Right renal cortex interstitium (tissue), 3 donors: Measurements from ENCODE around the gene ACACA. TPM values are rescaled to one million over a fixed set of nuclear protein-coding genes. Genes with fewer than 3 reads are reported as not detected.

Experiments
- DNase-seq, 3 donors: peaks; one replicate each; pipeline ENCODE4 v3.0.0-alpha.2; 2013; ENCODE audit warnings: low read depth in 3 of 3, low spot score in 2 of 3
- polyA plus RNA-seq, 3 donors: library from polyadenylated mRNA; unstranded; fragments of 120-200 nt; gene quantifications; one replicate each; pipeline ENCODE4 v1.2.1, GENCODE V29; 2013; ENCODE audit not compliant: insufficient read length in 3 of 3

ACACA gene
- polyA plus RNA-seq, 3 donors = 45.0 to 54.6 (median 48.7) TPM

- DNase-seq = no peak
These were observed 296.6 kb downstream of the ACACA start for GRCh38 chr17:37109731-37110710.

DNA sequence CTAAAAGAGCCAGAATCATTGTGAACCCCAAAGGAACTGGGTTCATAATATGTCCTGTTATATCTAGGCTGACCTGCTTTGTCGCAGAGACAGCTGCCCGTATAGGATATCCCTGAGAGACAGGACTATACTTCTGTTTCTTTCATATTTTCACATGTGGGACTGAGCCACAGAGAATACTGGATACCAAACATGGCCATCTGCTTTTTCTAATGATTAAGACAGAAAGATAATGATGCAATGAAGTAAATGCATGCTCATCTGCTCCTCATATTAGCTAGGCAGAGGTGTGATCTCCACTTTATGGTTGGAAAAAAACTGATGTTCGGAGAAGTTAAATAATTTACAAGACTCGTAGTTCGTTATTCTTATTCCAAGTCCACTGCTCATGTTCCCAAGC, 297.5 kb downstream of the ACACA start:
- no peak for DNase-seq

GRCh38 chr17:37107406-37108083, 299.1 kb downstream of the ACACA start:
- no peak for DNase-seq

GRCh38 chr17:37106049-37106448, 300.6 kb downstream of the ACACA start:
- no peak for DNase-seq

DNA sequence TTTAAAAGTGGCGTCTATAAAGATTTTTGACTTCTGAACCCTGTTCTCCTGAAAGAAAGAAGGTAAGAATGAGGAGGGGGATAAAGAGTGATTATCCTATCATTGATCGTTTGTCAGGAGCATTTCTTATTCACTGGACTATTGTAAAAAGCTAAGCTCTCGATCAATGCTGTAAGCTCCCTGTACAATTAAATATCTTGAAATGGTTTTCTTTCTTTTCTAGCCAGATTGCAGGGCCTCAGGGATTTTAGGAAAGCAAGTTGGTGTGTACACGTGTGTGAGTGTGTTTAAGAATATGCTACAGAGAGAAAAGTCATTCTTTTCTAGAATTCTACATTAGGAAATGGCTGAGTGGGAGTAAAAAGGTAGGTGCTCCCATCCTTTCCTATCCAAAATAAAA, 303.4 kb downstream of the ACACA start:
- DNase-seq = no peak

GRCh38 chr17:37101306-37101705, 305.3 kb downstream of the ACACA start:
- DNase-seq = no peak

DNA sequence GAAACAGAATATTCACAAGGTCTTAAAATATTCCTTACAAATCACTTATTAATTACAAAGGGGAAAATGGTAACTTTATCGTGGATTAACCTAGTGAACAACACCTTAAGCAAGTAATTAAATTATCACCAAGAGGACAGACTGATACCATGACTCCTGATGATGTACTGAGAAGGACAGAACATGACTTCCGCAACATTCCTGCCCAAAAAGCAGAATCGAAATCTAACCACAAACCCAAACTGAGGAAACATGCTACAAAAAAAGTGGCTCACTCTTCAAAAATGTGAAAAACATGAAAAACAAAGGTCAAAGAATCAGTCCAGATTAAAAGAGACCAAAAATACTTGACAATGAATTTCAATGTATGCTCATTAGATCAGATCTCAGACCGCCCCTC, 306.4 kb downstream of the ACACA start:
- DNase-seq = no peak

GRCh38 chr17:37098910-37099664, 307.5 kb downstream of the ACACA start:
- DNase-seq = no peak

DNA sequence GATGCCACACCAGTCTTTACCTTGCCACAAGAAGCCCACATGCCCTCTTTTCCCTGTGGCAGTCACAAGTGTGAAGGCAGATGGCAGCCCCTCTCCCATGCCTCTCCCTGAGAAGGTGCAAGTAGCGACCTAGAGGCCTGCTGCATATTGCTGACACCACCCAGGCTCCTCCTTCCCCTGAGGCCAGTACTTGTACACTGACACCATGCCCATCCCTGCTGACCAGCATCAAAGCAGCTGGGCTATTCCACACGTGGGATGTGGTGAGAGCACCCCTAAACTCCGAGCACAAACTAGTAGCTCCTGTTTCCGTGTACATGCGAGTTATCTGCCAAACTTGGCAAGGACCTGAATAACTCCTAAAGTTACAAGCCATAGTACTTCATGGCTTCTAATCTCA, 308.5 kb downstream of the ACACA start:
- DNase-seq = no peak

DNA sequence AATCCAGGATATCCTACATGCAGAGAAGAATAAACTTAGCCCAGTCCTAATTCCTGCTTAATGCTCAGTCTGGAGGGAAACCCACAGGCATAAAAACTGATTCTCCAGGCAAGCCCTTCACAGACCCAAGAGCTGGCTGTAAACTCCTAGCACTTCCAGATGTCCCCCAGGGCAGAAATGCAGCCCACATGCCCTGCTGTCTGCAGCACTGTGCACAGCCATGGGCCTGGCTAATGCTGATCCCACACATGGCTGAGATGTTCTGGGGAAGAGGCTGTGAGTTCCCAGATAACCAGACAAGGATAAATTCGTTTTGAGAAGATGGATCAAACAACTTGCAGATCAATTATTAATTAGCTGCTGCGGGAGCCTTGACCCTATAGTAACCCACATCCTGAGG, 309.5 kb downstream of the ACACA start:
- DNase-seq = no peak

- no peak for DNase-seq
These were observed 310.6 kb downstream of the ACACA start for GRCh38 chr17:37096071-37096470.

DNA sequence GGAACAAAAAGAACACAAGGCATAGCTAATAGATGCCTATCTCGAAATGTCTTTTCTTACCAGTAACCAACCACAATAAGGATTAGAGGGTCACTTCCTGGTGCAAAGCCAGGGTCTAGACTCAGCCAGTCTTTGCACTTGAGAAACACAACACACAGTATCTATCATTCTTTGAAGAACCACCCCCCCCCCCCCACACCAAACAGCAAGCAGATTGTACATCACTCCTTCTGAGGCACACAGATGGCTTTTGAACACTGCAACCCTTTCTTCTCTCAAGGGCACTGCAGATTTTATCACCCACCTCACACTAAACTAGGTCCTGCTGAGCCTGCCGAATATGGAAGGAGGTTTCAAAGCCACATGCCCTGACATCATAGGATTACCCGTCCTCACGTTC, 312.2 kb downstream of the ACACA start:
- no peak for DNase-seq

DNA sequence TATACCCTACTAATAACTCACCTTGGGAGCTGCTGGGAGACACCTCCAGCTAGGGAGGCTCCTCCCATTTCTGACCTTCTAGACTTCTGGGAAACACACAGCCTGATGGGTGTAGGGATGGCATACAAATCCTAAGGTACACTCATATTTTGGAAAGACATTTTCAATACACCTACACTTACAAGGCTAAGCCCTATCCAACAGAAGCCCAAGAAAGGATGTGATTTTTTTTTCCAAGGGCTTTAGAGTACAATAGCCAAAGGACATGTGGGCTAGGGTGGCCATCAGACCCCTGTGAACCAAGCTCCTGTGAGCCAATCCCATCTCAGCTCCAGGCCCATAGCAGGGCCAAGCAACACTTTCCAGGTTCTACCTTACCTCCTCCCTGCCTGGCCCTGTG, 313.9 kb downstream of the ACACA start:
- DNase-seq = no peak

DNA sequence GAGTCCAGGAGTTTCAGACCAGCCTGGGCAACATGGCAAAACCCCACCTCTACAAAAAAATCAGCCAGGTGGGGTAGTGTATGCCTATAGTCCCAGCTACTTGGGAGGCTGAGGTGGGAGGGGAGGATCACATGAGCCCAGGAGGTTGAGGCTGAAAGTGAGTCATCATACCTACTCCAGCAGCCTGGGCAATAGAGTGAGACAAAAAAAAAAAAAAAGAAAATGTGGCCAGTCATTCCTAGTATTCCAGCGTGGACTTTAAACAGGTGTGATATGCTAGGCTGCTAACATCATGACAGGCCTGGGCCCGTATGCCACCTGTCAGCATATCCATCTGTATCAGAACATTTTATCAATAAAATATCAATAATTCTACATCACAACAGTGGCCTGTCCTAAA, 314.6 kb downstream of the ACACA start:
- no peak for DNase-seq

GRCh38 chr17:37090941-37091340, 315.7 kb downstream of the ACACA start:
- DNase-seq = no peak

DNA sequence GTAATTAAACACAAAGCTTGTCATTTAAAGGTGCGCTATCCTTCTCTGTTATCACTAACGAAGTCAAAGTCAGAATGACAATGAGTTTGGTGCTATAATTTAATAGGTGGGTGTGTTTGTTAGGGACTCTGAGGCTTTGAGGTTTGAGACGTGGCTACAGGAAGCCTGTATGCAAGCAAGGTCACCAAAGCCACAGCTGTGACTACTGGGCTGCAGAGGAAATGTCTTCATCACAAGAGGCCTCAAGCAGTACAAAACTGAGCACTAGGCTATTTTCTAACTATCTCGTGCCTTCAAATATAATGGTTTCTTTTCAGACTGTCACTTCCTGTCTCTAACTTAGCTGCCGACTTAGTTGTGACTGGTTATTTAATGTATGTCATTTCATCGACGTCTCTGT, 316.7 kb downstream of the ACACA start:
- DNase-seq = no peak

GRCh38 chr17:37088913-37089312, 317.7 kb downstream of the ACACA start:
- DNase-seq = no peak

- no peak for DNase-seq
These were observed 318.2 kb downstream of the ACACA start for GRCh38 chr17:37088459-37088858.

DNA sequence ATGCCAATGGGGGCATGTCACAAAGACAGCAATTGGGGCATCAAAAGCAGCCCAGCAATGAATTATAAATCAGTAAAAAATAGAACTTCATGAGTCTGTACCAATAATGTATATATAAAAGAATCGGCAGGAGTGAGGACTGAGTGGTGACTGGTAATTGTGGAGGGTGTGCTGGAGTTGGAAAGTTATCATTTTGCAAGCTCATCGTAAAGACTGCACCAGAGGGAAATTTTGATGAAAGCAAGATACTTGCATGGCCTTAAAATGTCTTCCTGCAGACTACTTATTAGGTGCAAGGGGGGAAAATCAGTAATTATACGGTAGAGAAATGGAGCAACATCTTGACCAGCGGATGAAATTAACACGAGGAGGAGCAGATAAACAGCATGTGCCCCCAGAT, 319.0 kb downstream of the ACACA start:
- no peak for DNase-seq

DNA sequence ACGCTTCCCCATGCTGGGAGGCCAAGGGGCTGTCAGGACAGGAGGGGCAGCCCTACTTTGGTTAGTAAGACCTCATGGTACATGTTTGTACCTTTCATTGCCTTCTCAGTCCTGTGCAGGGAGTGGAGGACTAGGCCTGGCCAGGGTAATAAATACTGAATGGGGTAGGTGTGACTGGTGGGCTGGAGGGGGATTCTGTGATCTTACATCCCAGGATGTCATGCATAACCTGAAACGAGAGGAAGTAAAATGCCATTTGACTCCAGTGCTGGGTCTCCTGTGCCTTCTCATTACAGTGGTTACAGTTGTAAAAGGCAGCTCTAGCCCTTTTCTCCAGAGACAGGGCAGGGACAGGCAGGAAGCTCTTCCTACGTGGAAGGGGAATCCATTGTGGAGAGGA, 319.7 kb downstream of the ACACA start:
- DNase-seq = no peak

- DNase-seq = no peak
These were observed 320.3 kb downstream of the ACACA start for GRCh38 chr17:37086334-37086733.
